ENCODE measurements around the gene ZNF683.

DNA sequence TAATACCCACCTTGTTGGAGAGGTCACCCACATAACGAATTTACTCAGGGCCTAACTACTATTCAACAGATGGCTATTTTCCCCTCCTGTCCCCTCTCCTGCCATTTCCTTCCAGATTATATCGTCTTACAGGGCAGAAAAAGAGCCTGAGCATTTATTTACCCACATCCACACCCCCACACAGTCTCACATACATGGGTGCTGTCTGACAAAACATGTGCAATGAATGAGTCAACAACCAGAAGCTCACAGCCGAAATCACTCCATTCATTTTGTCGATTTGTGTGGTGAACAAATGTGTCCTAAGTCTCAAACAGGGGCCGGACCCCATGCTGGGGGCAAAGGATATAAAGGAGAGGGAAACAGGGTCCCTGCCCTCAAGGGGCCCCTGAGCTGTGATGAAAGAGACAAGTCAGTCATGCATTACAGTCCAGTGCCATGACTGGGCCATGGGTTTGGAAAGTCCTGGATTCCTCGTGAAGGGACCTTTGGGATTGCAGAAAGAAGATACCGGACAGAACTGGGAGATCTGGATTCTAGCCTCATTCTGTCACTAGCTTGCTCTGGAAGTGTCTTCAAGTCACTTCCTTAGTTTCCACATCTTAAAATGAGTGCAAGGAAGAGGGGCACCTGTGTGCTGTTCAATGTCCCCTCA is 16.4 kb upstream of the ZNF683 start:
- no peak for TF ChIP-seq EZH2 (IDR thresholded peaks at IDR 0.05)
- TF ChIP-seq POLR2AphosphoS5 (IDR thresholded peaks at IDR 0.05; ENCODE audit: borderline replicate concordance, low read depth, low read length), result no peak

Data from SK-N-MC (cell line).